A673 (cell line): ENCODE data around the gene ASPDH. TPM values are rescaled to one million over a fixed set of nuclear protein-coding genes. Genes with fewer than 3 reads are reported as not detected.

Experiments used
- BruUV-seq: library from RNA; stranded (reverse); fragments of 400-500 nt; replicated peaks from 2 replicates; lab custom pipeline; 2021; lab: Mats Ljungman, UMichigan
- CTCF ChIA-PET: fragments of 300-600 bp; sonication (Branson Sonifier 250); formaldehyde crosslinking; loops from one replicate; lab custom pipeline; 2022; ENCODE audit warnings: antibody characterized with exemption; lab: Charles Lee
- POLR2A ChIA-PET: fragments of 300-600 bp; sonication (Branson Sonifier 250); formaldehyde crosslinking; loops from one replicate; lab custom pipeline; 2022; ENCODE audit warnings: antibody characterized with exemption; ENCODE audit not compliant: low non-redundant PET; lab: Charles Lee
- DNase-seq: peaks from one replicate; pipeline ENCODE4 v3.0.0-alpha.2; 2015; ENCODE audit warnings: low spot score
- H3K27ac ChIP-seq: fragments of 200-600 bp; sonication (generic); 2 replicates; pipeline ENCODE4 v1.5.1; 2016; ENCODE audit warnings: mixed run types, low read depth, mild to moderate bottlenecking, mixed read lengths, antibody characterized with exemption, low read length; ENCODE audit not compliant: poor library complexity, severe bottlenecking
- H3K27me3 ChIP-seq: fragments of 200-600 bp; sonication (generic); replicated peaks from 2 replicates; pipeline ENCODE4 v1.6.1; 2017; ENCODE audit warnings: mixed run types, low read depth, mild to moderate bottlenecking, mixed read lengths, antibody characterized with exemption, low read length; ENCODE audit not compliant: insufficient read depth, poor library complexity
- H3K36me3 ChIP-seq: fragments of 200-600 bp; sonication (generic); 2 replicates; pipeline ENCODE4 v1.6.1; 2016; ENCODE audit warnings: mixed run types, mild to moderate bottlenecking, mixed read lengths, antibody characterized with exemption, low read length; ENCODE audit not compliant: insufficient read depth, poor library complexity, severe bottlenecking
- H3K4me1 ChIP-seq: fragments of 200-600 bp; sonication (generic); 2 replicates; pipeline ENCODE4 v1.6.1; 2017; ENCODE audit warnings: mixed run types, mild to moderate bottlenecking, mixed read lengths, antibody characterized with exemption, low read length; ENCODE audit not compliant: insufficient read depth, poor library complexity, severe bottlenecking
- H3K4me3 ChIP-seq: fragments of 200-600 bp; sonication (generic); 2 replicates; pipeline ENCODE4 v1.5.1; 2016; ENCODE audit warnings: low read depth, mixed run types, mild to moderate bottlenecking, mixed read lengths, low read length; ENCODE audit not compliant: poor library complexity, severe bottlenecking
- H3K9me3 ChIP-seq: fragments of 200-600 bp; sonication (generic); 2 replicates; pipeline ENCODE4 v1.6.1; 2016; ENCODE audit warnings: mixed run types, low read depth, mild to moderate bottlenecking, mixed read lengths, antibody characterized with exemption, low read length; ENCODE audit not compliant: poor library complexity, severe bottlenecking
- CTCF ChIP-seq: fragments of 300-800, 200-600 bp; sonication (generic); conservative IDR thresholded peaks from 2 replicates; pipeline ENCODE4 v1.5.1; 2017; ENCODE audit warnings: low read depth, mild to moderate bottlenecking, antibody characterized with exemption, low read length, moderate library complexity, mixed read lengths
- EZH2 ChIP-seq: fragments of 200-600 bp; sonication (generic); IDR thresholded peaks from 2 replicates; pipeline ENCODE4 v1.6.1; 2017; ENCODE audit warnings: borderline replicate concordance, low read depth, mild to moderate bottlenecking, mixed read lengths, antibody characterized with exemption, low read length; ENCODE audit not compliant: poor library complexity, severe bottlenecking
- intact Hi-C: fragments of 100-400 bp; cut with micrococcal nuclease; formaldehyde crosslinking; loops from one replicate; pipeline ENCODE4 v1.10.0; 2022; ENCODE audit not compliant: unreplicated experiment
- total RNA-seq: library from RNA; stranded (reverse); gene quantifications from 2 replicates; pipeline ENCODE4 v1.2.3, GENCODE V29; 2021

The ASPDH gene
- total RNA-seq, 1 experiment from 2014 or later: 0.45 TPM

GRCh38 chr19:50476907-50477238, 36.8 kb downstream of the ASPDH start:
- TSS peak; percentile 79 for BruUV-seq
- POLR2A ChIA-PET: no interaction called here

GRCh38 chr19:50476224-50476906, 37.3 kb downstream of the ASPDH start, which contains the start of the genes EMC10 and GARIN5A:
Gene EMC10 (plus strand): TSS chr19:50476507. CDS start chr19:50476545, 38 bp downstream.
Gene GARIN5A (minus strand): TSS chr19:50476848. CDS start chr19:50476388, 460 bp downstream.
- intact Hi-C loops: no loop called here

More at GRCh38 chr19:50476907-50477238, 36.8 kb downstream of the ASPDH start:
- no peak for TF ChIP-seq CTCF
- no peak for TF ChIP-seq EZH2
- Histone ChIP-seq H3K9me3 (no peaks in the 10 kb centered on the region), H3K4me3 (peak overlapping the region; percentile 89), H3K4me1 (no peaks in the 10 kb centered on the region), H3K27ac (peak overlapping the region; percentile 89), H3K36me3 (peaks cover 32% of the 10 kb centered on the region), H3K27me3 (no peaks in the 10 kb centered on the region)
- intact Hi-C loops: no loop called here
- no peak for DNase-seq
- CTCF ChIA-PET: no interaction called here

GRCh38 chr19:50475736-50476223, 37.9 kb downstream of the ASPDH start:
- no peaks in the 10 kb centered on the region for H3K4me1 ChIP-seq
- peak overlapping the region; percentile 89 for H3K4me3 ChIP-seq
- TF ChIP-seq EZH2: no peak
- TF ChIP-seq CTCF: no peak
- POLR2A ChIA-PET: no interaction called here
- no peak for DNase-seq
- CTCF ChIA-PET: no interaction called here
- H3K27ac ChIP-seq: peak overlapping the region; percentile 89
- intact Hi-C loops: no loop called here
- no TSS peak for BruUV-seq
- no peaks in the 10 kb centered on the region for H3K27me3 ChIP-seq
- no peaks in the 10 kb centered on the region for H3K9me3 ChIP-seq
- peaks cover 29% of the 10 kb centered on the region for H3K36me3 ChIP-seq

More at GRCh38 chr19:50476224-50476906, 37.3 kb downstream of the ASPDH start, which contains the start of the genes EMC10 and GARIN5A:
- no TSS peak for BruUV-seq
- DNase-seq: peak; percentile 95
- H3K9me3 ChIP-seq: no peaks in the 10 kb centered on the region
- no peaks in the 10 kb centered on the region for H3K4me1 ChIP-seq
- H3K27ac ChIP-seq: peak within 1 kb of the TSS; percentile 89
- H3K27me3 ChIP-seq: no peaks in the 10 kb centered on the region
- TF ChIP-seq EZH2 (no peak), CTCF (no peak)
- H3K36me3 ChIP-seq: peaks cover 32% of the 10 kb centered on the region
- ChIA-PET CTCF (no interaction called here), POLR2A (no interaction called here)
- H3K4me3 ChIP-seq: peak within 1 kb of the TSS; percentile 89
